UCSD-AML1 (cell line): ENCODE measurements around the gene TNIP1.

Source experiments
- DNase-seq: peaks from one replicate; lab custom pipeline; 2025; ENCODE audit not compliant: unreplicated experiment; lab: John Stamatoyannopoulos, UW

Gene TNIP1

DNA sequence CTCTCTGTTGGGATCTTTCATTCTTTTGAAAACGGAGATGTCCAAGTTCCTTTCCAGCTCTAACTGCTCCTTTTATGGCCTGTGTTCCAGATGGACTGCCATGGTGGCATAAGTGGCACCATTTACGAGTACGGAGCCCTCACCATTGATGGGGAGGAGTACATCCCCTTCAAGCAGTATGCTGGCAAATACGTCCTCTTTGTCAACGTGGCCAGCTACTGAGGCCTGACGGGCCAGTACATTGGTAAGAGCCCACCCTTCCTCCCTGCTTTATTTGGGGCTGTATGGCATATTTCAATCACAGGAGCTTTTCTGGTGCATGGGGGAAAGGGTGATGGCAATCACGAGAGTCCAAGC, 55.6 kb downstream of the TNIP1 start:
- DNase-seq: no peak

DNA sequence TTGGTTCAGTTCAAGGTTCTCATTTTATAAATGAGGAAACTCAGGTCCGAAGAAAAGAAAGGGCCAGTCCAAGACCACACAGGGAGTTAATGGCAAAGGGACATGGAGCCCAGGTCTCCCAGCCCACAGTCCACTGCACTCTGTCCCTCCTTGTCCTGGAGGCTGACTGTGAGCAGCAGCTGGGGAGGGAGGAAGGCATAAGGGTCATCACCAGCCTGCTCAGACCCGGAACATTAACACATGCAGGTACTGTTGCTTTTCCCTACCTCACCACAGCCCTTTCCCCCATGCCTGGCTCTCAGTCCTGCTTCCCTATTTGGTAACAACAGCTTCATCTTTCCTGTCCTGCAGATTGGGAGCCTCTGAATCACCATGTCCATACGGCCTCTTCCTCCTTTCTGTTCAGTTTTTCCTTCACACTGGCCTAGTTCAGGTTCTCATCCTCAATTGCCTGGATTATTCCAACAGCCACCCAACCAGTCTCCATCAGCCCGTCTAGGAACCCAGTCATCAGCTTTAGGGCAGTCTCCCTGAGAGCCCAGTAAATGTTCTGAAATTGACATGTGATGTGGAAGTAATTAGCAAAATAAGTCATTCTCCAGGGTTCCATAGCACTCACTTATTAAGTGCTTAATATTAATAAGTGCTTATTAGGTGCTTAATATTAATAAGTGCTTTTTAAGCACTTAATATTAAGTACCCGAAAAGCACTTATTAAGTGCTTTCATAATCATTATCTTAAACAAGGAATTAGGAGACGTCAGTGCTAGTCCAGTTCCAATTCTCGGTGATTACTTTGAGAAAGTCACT, 56.2 kb downstream of the TNIP1 start:
- no peak for DNase-seq

DNA sequence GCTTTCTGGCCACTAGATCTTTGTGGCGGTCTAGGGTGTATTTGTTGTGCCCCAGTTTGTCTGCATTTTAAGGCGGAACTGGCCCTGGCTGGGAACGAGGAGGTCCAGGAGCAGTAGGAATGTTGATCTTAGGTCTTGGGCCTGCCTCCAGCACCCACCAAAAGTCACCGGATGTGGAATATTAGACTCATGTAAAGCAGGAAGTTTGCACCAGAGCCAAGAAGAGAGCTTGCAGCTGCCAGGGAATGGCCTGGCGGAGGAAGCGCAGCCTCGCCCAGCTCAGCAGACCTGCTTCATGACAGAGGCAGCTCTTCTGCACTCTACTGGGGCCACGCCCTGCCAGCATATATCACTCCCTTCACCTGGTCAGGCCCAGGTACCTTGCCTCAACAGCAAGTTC, 57.2 kb downstream of the TNIP1 start:
- no peak for DNase-seq

DNA sequence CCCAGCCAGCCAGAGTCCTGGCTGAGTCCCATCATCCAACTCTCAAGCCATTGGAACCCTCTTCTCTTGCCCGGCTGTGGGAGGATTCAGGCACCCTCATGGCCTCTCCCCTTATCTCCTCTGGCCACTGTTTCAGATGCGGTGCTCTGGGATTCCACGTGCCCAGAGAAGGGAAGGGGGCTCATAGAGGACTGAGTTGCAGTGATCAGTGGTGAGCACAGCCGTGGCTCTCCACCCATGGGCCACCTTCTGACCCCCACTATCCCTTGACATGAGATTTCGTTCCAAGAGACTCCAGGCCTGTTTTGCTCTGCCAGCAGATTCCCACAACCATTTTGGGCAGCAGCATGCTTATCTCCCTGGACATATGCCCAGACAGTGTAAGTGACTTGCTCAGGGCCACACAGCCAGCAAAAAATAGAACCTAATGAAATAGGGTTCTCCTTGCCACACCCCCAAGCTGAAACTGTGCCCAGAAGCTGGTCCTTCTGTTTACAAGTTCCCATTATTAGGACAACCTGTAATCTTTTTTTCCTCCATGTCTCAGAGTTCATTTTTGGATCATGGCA, 57.7 kb downstream of the TNIP1 start:
- DNase-seq: no peak

DNA sequence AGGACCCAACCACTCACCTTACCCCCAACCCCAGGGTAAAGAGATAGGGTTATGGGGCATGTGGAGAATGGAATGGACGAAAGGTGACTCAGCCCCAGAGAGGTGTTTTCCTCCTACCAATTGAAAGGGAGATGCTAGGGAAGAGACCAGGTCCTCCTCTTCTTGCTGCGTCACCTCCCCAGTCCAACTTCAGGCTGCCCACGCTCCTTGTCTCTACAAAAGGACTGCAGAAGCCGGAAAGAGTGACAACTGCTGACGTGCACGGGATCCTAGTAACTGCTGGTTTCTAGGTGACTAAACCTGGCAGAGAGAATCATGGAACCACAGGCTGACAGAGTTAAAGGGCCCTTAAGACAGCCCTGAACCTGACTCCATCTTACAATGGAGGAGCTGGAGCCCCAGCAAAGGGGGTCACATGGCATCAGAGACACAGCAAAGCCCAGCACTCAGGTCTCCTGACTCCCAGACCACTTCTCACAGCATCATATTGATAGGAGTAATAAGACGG, 58.3 kb downstream of the TNIP1 start:
- DNase-seq: no peak

DNA sequence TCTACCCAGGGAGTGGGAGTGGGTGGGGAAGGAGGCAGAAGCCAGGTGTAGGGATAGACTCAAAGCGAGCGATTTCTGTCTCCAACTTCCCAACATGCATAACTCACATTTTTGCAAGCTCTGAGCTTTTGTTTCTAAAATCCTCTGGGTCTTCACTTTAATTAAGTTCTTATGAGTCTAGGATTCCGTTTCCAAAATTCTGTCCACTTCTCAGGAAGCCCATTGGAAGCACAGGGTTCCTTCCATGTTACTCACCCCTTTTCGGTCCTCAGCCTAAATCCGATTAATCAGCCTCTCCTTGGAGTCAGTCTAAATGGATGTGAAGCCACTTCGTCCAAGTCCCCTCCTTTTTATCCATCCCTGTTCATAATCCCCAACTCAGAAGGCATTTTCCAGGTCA, 59.1 kb downstream of the TNIP1 start:
- no peak for DNase-seq

DNA sequence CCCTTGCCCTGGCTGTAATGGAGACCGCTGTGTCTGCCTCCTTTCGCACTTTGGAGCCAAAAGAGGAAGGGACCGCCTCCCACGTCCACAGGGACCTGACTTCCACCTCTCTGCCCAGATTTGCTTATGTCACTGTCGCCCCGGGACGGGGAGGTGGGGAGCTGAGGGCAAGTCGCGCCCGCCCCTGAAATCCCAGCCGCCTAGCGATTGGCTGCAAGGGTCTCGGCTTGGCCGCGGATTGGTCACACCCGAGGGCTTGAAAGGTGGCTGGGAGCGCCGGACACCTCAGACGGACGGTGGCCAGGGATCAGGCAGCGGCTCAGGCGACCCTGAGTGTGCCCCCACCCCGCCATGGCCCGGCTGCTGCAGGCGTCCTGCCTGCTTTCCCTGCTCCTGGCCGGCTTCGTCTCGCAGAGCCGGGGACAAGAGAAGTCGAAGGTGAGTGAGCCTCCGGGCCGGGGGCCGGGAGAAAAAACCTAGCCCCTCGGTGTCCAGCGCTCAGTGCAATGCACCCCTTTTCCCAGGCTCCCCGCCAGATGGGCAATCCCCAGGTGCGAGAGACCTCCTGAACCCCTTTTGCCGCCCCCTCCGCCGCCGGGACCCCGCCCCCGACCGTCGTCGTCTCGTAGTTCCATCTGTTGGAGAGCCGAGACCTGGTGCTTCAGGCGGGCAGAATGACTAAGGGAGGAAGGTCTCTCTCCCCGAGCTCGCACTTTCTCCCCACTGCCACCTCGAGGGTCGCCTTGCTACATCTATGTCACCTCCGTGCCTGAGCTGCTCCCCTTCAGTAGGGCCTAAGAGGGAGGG, 60.3 kb downstream of the TNIP1 start, which contains the start of gene GPX3:
GPX3 (plus strand) TSS at position 288 of the 807 bp plus-strand sequence; CDS start at position 352, 64 bp downstream.
- DNase-seq: no peak

DNA sequence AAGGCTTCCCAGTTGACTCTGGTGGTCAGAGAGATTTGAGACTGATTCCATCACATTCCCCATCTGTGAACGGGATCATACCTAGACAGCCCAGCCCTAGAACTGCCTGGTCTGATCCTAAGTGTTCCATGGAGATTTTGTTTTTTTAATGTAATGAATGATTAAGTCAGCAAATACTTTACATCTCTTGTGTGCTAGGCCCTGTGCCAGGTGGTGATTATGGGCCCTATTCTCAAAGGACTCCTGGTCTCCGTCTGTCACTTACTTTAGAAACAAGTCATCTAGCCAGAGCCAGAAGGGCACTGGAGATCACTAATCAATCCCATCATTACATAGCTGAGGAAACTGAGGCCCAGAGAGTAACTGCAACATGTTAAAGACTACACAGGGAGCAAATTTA, 61.5 kb downstream of the TNIP1 start:
- DNase-seq: no peak

DNA sequence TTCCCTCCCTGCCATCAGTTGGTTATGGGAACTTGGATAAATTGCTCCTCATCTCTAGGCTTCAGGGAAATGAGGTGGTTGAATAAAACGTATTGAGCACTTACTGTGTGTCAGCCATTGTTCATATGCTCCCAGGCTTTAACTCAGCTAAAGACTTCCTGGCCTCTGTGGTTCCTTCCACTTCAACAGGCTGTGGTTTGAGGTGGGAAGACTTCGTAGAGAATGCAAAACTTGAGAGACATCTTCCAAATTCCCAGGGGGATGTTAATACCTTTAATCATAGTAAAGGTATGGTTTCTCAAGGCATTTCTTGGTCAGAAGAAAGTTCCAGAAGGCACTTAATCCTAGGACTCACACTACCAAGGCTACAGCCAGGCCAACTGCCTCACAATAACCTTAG, 62.0 kb downstream of the TNIP1 start:
- no peak for DNase-seq

DNA sequence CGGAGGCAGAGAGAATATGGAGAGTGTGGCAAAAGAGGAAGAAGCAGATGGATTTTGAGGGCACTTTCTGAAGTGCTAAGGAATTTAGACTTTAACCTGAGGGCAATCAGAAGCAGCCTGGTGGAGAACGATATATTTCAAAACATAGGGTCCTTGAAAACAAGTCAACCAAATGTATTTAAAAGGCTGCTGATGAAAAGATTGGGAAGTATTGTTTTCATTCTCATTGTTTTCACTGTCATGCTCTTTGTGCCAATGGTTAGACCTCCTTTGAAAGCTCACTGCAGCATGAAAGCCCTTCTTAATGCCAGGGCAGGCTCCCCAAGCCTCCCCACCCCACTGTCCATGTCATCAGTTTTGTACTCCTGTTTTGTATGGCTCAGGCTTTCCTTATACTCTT, 62.9 kb downstream of the TNIP1 start:
- DNase-seq: no peak

DNA sequence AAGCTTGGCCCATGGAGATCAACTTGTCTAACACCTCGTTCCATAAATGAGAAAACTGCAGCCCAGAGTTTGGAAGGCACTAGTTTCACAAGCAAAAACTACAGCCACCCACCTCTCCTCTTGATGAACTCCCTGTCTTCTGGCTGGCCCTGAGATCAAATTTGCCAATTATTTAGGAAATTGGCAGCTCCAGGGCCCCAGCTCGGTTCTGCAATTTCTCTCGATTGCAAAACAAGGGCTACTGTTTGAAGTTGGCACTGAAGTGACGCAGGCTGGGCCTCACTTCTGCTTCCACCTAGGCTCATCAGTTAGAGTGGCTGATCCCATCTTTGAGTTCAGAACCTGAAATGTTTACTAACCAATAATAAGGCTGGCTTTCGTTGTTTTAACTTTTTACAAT, 64.1 kb downstream of the TNIP1 start:
- DNase-seq: no peak

DNA sequence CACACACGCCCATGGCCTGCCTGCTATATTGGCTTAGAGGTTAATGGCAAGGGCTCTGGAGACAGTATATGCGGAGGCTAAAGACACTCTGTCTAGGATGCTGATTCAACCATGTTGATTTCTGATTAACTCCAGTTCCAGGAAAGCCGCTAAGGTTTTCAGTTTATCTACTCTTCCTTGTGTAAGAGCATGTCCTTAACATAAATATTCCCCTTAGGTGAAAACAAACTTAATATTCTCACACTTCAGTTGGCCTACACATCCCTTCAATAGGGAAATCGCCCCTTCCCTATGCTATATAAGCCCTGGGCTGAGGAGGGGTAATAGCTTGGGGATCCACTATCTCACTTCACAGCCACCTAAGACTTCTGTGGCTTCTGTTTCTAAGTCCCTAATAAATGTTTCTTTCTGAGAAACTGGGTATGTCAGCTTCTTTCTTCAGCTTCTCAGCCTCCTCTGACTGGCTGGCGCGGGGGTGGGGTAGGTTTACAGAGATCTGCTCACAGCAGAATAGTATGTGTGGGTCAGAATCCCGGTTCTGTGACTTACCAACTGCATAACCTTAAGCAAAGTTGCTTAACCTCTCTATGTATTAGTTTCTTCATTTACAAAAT, 64.8 kb downstream of the TNIP1 start:
- no peak for DNase-seq

DNA sequence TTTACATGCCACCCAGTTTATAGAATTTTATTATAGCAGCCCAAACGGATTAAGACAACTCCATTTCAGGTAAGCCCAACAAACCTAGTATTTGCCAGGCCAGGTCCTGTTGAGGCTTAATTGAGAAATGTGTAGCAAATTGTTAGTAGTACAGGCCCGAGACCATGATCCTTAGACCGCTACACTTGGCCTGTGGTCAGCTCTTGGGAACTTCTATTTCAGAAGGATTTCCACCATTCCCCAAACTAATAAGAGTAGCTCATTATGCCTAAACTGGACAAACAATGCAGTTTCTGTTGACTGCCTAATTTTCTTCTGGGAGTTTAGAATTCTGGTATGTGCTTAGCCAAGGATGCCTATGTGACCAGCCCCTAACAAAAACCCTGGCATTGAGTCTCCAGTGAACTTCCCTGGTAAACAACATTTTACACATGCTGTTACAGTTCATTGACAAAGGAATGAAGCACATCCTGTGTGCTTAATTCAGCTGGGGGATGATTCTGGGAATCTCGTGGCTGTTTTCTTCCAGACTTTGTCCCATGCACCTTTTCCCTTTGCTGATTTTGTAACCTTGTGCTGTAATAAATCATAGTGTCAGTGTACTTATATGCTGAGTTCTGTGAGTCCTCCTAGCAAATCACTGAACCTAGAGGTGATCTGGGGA, 66.0 kb downstream of the TNIP1 start:
- DNase-seq: no peak

DNA sequence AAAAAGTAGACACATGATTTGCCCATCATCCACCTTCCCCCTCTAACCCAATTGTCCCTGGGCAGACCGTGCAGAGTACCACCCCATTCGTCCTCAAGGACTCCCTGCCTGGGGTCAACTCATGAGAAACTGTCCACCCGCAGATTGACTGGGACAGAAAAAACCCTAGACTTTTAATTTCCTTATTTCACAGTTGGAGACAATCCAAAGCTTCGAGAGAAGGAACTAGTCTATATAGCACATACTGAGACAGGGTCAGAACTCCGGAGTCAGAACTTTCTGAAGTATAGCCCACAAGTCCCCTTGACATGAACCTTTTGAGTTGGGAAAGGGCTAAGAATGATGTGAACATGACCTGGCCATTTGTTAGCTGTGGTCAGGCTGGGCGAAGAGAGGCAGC, 68.0 kb downstream of the TNIP1 start:
- DNase-seq: no peak

DNA sequence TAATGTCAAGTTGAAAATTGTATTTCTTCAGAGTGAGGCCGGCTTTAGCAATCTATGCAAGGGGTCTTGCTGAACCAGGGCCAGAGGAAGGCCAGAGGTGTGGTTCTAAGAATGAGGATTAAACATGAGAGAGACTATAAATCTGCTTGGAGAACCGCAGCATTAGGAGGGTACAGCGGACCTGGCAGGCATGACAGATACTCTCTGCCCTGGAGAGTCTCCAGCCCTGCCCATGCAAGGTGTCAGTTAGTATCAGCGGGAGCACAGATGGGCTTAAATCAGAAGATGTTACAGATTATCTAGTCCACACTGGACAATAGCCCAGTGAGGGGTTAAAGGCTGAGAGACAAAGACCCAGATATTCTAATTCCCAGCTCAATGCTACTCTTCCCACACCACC, 71.9 kb downstream of the TNIP1 start:
- DNase-seq: no peak

DNA sequence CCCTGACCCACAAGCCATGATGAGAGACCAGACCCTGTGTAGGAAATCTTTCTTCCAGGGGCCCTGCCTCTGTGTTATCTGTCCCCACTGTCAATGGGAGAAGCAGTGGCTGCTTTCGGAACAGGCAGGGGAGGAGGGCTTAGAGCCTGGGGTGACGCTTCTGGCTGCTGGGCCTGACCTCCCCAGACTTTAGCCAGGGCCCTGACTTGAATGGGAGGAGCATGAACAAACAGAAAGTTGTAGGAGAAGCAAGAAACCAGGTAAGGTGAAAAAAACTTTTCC, 72.7 kb downstream of the TNIP1 start:
- DNase-seq: no peak

DNA sequence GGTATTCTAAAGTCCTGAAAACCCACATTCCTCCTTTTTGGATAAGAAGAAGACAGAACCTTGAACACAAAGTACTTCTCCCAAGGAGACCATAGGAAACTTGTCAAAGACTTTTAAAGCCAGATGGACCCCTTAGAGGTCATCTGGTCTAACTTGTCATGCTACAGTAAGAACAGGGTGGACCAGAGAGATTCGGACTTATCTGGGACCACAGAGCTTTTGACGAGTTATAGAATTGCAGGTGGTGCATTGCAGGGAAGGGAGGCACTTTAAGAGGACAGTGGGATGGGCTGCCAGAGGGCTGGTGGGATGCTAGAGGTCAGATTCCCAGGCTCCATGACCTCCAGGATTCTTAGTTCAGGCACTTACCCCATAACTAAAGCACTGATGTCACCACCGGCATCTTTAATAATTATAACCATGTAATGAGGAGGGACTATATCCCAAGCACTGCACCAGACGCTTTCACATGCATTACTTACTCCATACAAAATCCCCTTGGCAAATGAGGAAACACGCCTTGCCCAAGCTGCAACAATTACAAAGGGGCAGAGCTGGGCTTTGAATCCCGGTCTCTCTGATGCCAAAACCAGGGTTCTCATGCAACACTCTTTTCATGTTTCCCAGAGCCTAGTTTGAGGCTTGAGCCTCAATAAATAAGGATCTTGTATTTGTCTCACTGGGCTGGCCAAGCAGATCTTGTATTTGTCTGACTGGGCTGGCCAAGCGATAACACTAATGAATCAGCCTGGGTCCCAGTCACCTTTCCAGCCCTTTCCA, 73.2 kb downstream of the TNIP1 start:
- no peak for DNase-seq

DNA sequence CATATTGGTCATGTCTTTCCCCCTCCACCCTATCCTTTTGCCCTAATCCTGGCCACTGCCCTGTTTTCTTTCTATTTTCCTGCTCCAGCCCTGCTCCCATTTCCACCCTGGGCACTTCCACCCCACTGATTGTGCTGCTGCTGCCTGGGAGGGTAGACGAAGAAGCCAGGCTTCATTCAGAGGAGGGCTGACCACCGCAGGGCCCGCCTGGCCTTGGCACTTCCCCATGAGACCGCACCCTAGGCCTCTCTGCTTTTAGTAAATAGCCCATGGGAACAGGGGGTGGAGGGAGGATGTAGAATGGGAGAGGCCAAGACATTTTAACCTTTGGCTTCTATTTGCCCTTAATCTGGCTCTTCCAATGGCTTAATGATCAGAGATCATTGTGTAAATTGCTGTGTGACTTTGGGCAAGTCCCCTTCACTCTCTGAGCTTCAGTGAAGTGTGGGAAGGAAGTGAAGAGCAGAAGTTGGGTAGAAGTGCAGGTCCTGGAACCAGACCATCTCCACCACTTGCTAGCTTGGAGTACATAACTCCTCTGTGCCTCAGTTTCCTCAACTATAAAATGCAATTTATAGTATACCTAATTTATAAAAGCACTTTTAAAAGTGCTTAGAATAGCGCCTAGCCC, 74.0 kb downstream of the TNIP1 start:
- no peak for DNase-seq

DNA sequence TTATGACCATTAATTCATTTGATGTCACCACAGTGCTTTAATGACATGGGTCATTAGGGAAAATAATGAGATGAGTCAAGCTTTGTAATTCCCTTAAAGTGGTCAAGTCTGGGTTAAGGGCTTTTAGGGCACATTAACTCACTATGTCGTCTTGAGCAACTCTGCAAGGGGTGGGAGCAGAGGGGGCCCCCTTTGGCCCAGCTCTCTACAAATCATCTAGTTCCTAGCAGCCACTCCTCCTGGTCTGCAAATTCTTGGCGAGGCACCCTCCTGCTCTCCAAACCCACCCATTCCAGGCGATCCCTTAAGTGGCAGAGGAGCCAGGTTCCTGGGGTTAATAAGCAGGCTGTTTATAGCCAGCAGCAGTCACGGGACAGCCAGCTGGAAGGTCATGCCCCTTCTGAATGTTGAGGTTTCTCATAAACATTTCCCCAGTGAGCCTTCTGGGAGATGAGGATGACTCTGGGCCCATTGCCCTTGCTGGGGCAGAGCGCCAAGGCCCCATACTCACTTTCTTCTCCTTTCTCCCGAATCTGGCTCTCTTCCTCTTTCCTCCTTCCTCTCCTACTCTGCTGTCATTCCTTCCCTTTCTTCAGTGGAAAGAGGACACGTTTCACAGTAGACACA, 74.8 kb downstream of the TNIP1 start:
- no peak for DNase-seq
